ENCODE data around the gene NFATC2.

The NFATC2 gene

DNA sequence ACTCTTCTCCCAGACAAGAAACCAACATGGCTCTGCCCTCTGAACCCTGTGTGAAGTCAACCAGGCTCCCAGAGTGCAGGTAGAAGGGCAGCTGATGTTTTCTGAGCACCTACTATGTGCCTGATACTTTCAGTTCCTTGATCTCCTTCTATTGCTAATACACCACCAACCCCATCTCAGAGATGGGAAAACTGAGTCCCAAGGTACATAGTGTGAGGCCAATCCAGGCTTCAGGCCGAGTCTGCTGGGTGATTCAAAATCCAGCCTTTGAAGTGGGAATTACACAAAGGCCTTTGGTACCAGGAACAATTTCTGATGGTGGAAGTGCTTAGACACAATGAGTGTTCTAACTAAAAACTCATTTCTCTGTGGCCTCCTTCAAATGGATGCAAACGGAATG is 96.3 kb downstream of the NFATC2 start:
- no peaks in the 10 kb centered on the region for H3K79me2 ChIP-seq (ENCODE audit: insufficient read depth, low read length)
- H3K27me3 ChIP-seq (ENCODE audit: insufficient read depth, low read length): no peaks in the 10 kb centered on the region
- TF ChIP-seq EZH2 (IDR thresholded peaks at IDR 0.05; ENCODE audit: borderline replicate concordance, low read length): no peak
- TF ChIP-seq, protein P1, sequence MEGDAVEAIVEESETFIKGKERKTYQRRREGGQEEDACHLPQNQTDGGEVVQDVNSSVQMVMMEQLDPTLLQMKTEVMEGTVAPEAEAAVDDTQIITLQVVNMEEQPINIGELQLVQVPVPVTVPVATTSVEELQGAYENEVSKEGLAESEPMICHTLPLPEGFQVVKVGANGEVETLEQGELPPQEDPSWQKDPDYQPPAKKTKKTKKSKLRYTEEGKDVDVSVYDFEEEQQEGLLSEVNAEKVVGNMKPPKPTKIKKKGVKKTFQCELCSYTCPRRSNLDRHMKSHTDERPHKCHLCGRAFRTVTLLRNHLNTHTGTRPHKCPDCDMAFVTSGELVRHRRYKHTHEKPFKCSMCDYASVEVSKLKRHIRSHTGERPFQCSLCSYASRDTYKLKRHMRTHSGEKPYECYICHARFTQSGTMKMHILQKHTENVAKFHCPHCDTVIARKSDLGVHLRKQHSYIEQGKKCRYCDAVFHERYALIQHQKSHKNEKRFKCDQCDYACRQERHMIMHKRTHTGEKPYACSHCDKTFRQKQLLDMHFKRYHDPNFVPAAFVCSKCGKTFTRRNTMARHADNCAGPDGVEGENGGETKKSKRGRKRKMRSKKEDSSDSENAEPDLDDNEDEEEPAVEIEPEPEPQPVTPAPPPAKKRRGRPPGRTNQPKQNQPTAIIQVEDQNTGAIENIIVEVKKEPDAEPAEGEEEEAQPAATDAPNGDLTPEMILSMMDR (IDR thresholded peaks at IDR 0.05; ENCODE audit: low read length): no peak
- H3K27ac ChIP-seq (ENCODE audit: low read depth, low read length, poor library complexity, severe bottlenecking): peak overlapping the region; percentile 14
- no peak overlapping the region for H3K4me3 ChIP-seq (ENCODE audit: low read depth, low read length, poor library complexity, severe bottlenecking)
- no peak overlapping the region for H3K9ac ChIP-seq (ENCODE audit: low read length)
- no peaks in the 10 kb centered on the region for H3K9me3 ChIP-seq (ENCODE audit: low read length)
- H3K9me2 ChIP-seq (ENCODE audit: low read depth, low read length): no peaks in the 10 kb centered on the region
- H2AFZ ChIP-seq (ENCODE audit: low read length): no peak overlapping the region
- no peak overlapping the region for H3K4me2 ChIP-seq (ENCODE audit: low read length)
- no peaks in the 10 kb centered on the region for H3F3A ChIP-seq (ENCODE audit: insufficient read depth, low read length)
- peaks cover 58% of the 10 kb centered on the region for H3K36me3 ChIP-seq (ENCODE audit: insufficient read depth, low read length)
- H4K20me1 ChIP-seq (ENCODE audit: insufficient read depth, low read length): no peaks in the 10 kb centered on the region
- peaks cover 58% of the 10 kb centered on the region for H3K4me1 ChIP-seq (ENCODE audit: insufficient read depth, low read length, severe bottlenecking)

DNA sequence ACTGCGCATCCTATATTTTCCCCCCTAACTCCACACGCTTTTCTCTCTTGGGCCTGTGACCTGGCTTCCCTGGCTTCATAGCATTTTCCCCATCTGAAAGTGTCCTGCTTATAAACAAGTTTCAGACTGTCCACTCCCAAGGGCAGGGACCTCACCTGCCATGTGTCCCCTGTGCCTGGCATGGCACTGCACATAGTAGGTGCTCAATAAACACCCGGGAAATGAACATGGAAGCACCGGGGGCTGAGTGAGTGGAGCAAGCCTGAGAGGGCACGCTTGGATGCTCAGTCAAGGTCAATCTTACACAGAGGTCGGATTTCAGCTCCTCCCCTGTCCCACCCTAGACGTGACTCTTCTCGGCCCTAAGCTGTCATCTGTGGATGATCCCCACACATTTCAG is 96.9 kb downstream of the NFATC2 start:
- H4K20me1 ChIP-seq (ENCODE audit: insufficient read depth, low read length): no peaks in the 10 kb centered on the region
- H3K4me3 ChIP-seq (ENCODE audit: low read depth, low read length, poor library complexity, severe bottlenecking): no peak overlapping the region
- H3F3A ChIP-seq (ENCODE audit: insufficient read depth, low read length): no peaks in the 10 kb centered on the region
- H3K27ac ChIP-seq (ENCODE audit: low read depth, low read length, poor library complexity, severe bottlenecking): no peak overlapping the region
- no peaks in the 10 kb centered on the region for H3K9me3 ChIP-seq (ENCODE audit: low read length)
- no peaks in the 10 kb centered on the region for H3K9me2 ChIP-seq (ENCODE audit: low read depth, low read length)
- H3K79me2 ChIP-seq (ENCODE audit: insufficient read depth, low read length): no peaks in the 10 kb centered on the region
- no peak overlapping the region for H2AFZ ChIP-seq (ENCODE audit: low read length)
- no peak overlapping the region for H3K4me2 ChIP-seq (ENCODE audit: low read length)
- peaks cover 58% of the 10 kb centered on the region for H3K4me1 ChIP-seq (ENCODE audit: insufficient read depth, low read length, severe bottlenecking)
- H3K27me3 ChIP-seq (ENCODE audit: insufficient read depth, low read length): no peaks in the 10 kb centered on the region
- H3K36me3 ChIP-seq (ENCODE audit: insufficient read depth, low read length): peaks cover 59% of the 10 kb centered on the region
- H3K9ac ChIP-seq (ENCODE audit: low read length): no peak overlapping the region
- TF ChIP-seq EZH2 (IDR thresholded peaks at IDR 0.05; ENCODE audit: borderline replicate concordance, low read length): no peak
- TF ChIP-seq, protein P1 (IDR thresholded peaks at IDR 0.05; ENCODE audit: low read length): no peak

DNA sequence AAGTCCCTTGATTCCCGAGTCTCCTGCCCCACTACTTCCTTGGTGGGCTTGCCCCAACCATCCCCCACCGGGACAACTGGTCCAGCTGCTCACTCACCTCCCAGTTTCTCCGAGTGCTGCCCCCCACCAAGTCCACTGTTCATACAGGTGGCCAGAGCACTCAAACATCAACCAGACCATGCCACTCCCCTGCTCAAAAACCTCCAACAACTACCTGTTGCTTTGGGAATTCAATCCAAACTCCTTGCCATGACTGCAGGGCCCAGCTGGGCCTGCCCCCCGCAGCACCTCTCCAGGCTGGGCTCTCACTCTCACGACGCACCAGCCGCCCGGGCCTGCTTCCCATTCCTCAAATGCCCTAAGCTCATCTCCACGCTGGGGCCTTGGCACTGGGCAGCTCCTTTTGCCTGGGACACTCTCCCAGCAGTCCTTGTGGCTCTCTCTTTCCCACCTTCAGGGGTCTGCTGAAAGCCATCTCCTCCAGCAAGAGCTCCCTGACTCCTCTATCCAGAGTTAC is 97.5 kb downstream of the NFATC2 start:
- Histone ChIP-seq H2AFZ (ENCODE audit: low read length) (no peak overlapping the region), H3K36me3 (ENCODE audit: insufficient read depth, low read length) (peaks cover 57% of the 10 kb centered on the region), H4K20me1 (ENCODE audit: insufficient read depth, low read length) (no peaks in the 10 kb centered on the region), H3F3A (ENCODE audit: insufficient read depth, low read length) (no peaks in the 10 kb centered on the region), H3K4me3 (ENCODE audit: low read depth, low read length, poor library complexity, severe bottlenecking) (no peak overlapping the region), H3K27ac (ENCODE audit: low read depth, low read length, poor library complexity, severe bottlenecking) (no peak overlapping the region), H3K9me2 (ENCODE audit: low read depth, low read length) (no peaks in the 10 kb centered on the region), H3K9me3 (ENCODE audit: low read length) (no peaks in the 10 kb centered on the region), H3K4me2 (ENCODE audit: low read length) (no peak overlapping the region), H3K9ac (ENCODE audit: low read length) (no peak overlapping the region), H3K79me2 (ENCODE audit: insufficient read depth, low read length) (no peaks in the 10 kb centered on the region), H3K4me1 (ENCODE audit: insufficient read depth, low read length, severe bottlenecking) (peaks cover 58% of the 10 kb centered on the region), H3K27me3 (ENCODE audit: insufficient read depth, low read length) (no peaks in the 10 kb centered on the region)
- TF ChIP-seq EZH2 (IDR thresholded peaks at IDR 0.05; ENCODE audit: borderline replicate concordance, low read length): no peak
- TF ChIP-seq, protein P1 (IDR thresholded peaks at IDR 0.05; ENCODE audit: low read length): no peak
